ENCODE measurements around the gene PPP1R2. TPM values are rescaled to one million over a fixed set of nuclear protein-coding genes. Genes with fewer than 3 reads are reported as not detected.

The PPP1R2 gene
- total RNA-seq, 1 experiment from 2014 or later = 38.3 TPM

GRCh38 chr3:195591852-195592251 lies 48.7 kb upstream of the PPP1R2 start:
- Histone ChIP-seq H3K79me2 (ENCODE audit: insufficient read depth, low read length) (no peaks in the 10 kb centered on the region), H2BK20ac (ENCODE audit: low read depth, low read length, poor library complexity, severe bottlenecking) (no peak overlapping the region), H3K18ac (ENCODE audit: insufficient read length, low read depth, low read length) (no peak overlapping the region), H2BK15ac (ENCODE audit: low read depth, low read length) (no peak overlapping the region), H4K20me1 (ENCODE audit: control insufficient read depth, insufficient read depth, insufficient read length) (no peaks in the 10 kb centered on the region), H3K23me2 (ENCODE audit: insufficient read length, low read depth, low read length, poor library complexity, severe bottlenecking) (no peaks in the 10 kb centered on the region), H4K91ac (ENCODE audit: insufficient read length, low read depth, low read length) (no peak overlapping the region), H4K5ac (ENCODE audit: insufficient read length, low read depth, low read length) (no peak overlapping the region), H2BK12ac (ENCODE audit: insufficient read length, low read depth, low read length) (no peak overlapping the region), H2BK5ac (ENCODE audit: insufficient read length, low read length) (no peak overlapping the region), H3K23ac (ENCODE audit: insufficient read length, low read depth, low read length) (no peak overlapping the region), H4K8ac (replicated peaks; ENCODE audit: insufficient read length, low read depth, low read length) (no peak overlapping the region), H3K9me3 (ENCODE audit: control insufficient read depth, low read depth, low read length) (no peaks in the 10 kb centered on the region), H2AK5ac (ENCODE audit: insufficient read length, low read length) (no peak overlapping the region), H2AFZ (ENCODE audit: low read length) (no peak overlapping the region), H3T11ph (ENCODE audit: low read length) (no peak overlapping the region), H3K4me2 (ENCODE audit: insufficient read depth, insufficient read length, low read length) (no peak overlapping the region), H3K56ac (ENCODE audit: insufficient read length, low read depth, low read length) (no peak overlapping the region), H3K14ac (ENCODE audit: insufficient read depth, low read length) (no peak overlapping the region), H3K9ac (ENCODE audit: extremely low read depth, insufficient read length, low read length) (no peak overlapping the region), H3K4ac (ENCODE audit: low read depth, low read length) (no peak overlapping the region), H3K27ac (ENCODE audit: insufficient read length, low read depth, low read length) (no peak overlapping the region), H3K4me1 (ENCODE audit: insufficient read depth, low read length) (no peaks in the 10 kb centered on the region), H3K27me3 (ENCODE audit: insufficient read depth, low read length) (no peaks in the 10 kb centered on the region), H2BK120ac (ENCODE audit: low read depth, low read length, poor library complexity, severe bottlenecking) (no peak overlapping the region), H3K79me1 (ENCODE audit: insufficient read depth, low read depth, low read length, poor library complexity, severe bottlenecking) (no peaks in the 10 kb centered on the region)
- H3K9me3 Mint-ChIP-seq = peaks cover 0 to 7% of the 10 kb centered on the region in 2 experiments; a peak in 2 of 5 replicates
- no peak for DNase-seq
- H3K36me3 Mint-ChIP-seq (ENCODE audit: insufficient read depth in 1 of 3, low read depth in 3 of 3) = no peaks in the 10 kb centered on the region
- WGBS (ENCODE audit: extremely low coverage, insufficient read length, low lambda C conversion rate) = no CpG with 5 or more reads among the region's 2 CpGs
- H3K4me1 Mint-ChIP-seq = no peaks in the 10 kb centered on the region
- no peak for TF ChIP-seq CTCF (conservative IDR thresholded peaks at IDR 0.05)
- no peak overlapping the region for H3K27ac Mint-ChIP-seq
- peaks cover 5% of the 10 kb centered on the region for H3K27me3 Mint-ChIP-seq (ENCODE audit: low read depth)
- no peak overlapping the region for H3K4me3 Mint-ChIP-seq
